ENCODE data around the gene RILPL1.

DNA sequence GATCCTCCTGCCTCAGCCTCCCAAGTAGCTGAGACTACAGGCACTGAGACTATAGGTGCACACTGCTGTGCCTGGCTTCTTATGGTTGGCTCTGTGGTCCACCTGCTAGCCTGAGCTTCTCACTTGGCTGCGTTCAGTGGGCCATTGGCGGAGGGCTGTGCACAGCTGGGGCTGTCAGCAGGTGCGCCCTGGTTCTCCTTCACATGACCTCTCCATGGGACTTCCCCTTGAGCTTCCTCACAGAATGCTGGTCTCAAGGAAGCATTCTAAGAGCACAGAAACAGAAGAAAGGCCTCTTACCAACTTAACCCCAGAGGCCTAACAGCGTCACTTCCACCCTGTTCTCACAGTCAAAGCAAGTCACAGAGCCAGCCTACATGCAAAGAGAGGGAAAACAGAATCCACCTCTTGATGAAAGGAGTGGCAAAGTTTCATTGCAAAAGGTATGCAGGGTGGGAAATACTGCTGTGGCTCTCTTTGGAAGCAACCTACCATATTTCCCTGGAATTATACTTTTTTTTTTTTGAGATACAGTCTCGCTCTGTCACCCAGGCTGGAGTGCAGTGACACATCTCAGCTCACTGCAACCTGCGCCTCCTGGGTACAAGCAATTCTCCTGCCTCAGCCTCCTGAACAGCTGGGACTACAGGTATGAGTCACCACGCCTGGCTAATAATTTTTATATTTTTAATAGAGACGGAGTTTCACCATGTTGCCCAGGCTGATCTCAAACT, 106.3 kb downstream of the RILPL1 start:
- TF ChIP-seq, protein P1, sequence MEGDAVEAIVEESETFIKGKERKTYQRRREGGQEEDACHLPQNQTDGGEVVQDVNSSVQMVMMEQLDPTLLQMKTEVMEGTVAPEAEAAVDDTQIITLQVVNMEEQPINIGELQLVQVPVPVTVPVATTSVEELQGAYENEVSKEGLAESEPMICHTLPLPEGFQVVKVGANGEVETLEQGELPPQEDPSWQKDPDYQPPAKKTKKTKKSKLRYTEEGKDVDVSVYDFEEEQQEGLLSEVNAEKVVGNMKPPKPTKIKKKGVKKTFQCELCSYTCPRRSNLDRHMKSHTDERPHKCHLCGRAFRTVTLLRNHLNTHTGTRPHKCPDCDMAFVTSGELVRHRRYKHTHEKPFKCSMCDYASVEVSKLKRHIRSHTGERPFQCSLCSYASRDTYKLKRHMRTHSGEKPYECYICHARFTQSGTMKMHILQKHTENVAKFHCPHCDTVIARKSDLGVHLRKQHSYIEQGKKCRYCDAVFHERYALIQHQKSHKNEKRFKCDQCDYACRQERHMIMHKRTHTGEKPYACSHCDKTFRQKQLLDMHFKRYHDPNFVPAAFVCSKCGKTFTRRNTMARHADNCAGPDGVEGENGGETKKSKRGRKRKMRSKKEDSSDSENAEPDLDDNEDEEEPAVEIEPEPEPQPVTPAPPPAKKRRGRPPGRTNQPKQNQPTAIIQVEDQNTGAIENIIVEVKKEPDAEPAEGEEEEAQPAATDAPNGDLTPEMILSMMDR (IDR thresholded peaks at IDR 0.05): no peak
- no peak for TF ChIP-seq POLR2A (IDR thresholded peaks at IDR 0.05)
